ENCODE data around the gene HINFP. TPM values are rescaled to one million over a fixed set of nuclear protein-coding genes. Genes with fewer than 3 reads are reported as not detected.

The HINFP gene
- total and polyA plus RNA-seq, 2 experiments from 2014 or later = 12.6 to 29.2 TPM

DNA sequence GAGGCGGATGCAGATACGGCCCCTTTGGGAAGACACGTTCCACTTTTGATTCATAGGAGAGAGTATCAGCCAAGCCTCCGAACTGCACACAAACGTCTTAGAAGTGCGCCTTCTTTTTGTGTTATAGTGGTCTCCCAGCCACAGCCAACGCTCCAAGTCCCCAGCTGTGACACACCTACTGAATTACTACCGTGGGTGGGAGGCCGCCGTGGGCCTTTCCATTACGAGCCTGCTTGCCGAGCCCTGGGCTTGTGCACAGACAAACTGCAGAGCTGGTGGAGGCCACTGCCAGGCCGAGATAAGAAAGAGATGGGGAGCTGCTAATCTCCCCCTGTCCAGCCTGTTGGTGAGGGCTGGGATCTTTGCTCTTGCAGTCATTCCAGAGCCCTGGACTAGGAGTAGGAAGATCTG is 35.9 kb upstream of the HINFP start:
- DNase-seq (ENCODE audit: low spot score) = no peak
- no peaks in the 10 kb centered on the region; the same call in 2 of the 3 replicates for H3K9me3 Mint-ChIP-seq
- peaks cover 2% of the 10 kb centered on the region; the same call in 1 of the 3 replicates for H3K4me1 Mint-ChIP-seq
- peaks cover 3% of the 10 kb centered on the region; the same call in 1 of the 2 replicates for H3F3A ChIP-seq (replicated peaks; ENCODE audit: low read depth)
- no peak overlapping the region for H2AFZ ChIP-seq
- no peaks in the 10 kb centered on the region for H3K27me3 ChIP-seq (ENCODE audit: insufficient read depth)
- H3K79me2 ChIP-seq (replicated peaks; ENCODE audit: insufficient read depth) = peaks cover 15% of the 10 kb centered on the region
- H3K36me3 Mint-ChIP-seq (ENCODE audit: low read depth) = peaks cover 34% of the 10 kb centered on the region
- H3K4me2 ChIP-seq = peak overlapping the region; percentile 89
- peak overlapping the region; percentile 100 for H3K4me3 Mint-ChIP-seq
- H4K20me1 ChIP-seq (replicated peaks; ENCODE audit: insufficient read depth) = peaks cover 5% of the 10 kb centered on the region; the same call in 1 of the 2 replicates
- no peaks in the 10 kb centered on the region; the same call in 1 of the 2 replicates for H3K36me3 ChIP-seq (ENCODE audit: insufficient read depth)
- H3K27ac Mint-ChIP-seq = peak overlapping the region; percentile 98
- ATAC-seq = peak; percentile 5
- TF ChIP-seq EZH2phosphoT487 (IDR thresholded peaks at IDR 0.05; ENCODE audit: unreplicated experiment) (no peak), ZNF114 (CRISPR knock-in tag; IDR thresholded peaks at IDR 0.05) (no peak), EZH2 (IDR thresholded peaks at IDR 0.05; ENCODE audit: low read depth, unreplicated experiment) (no peak), NANOG (IDR thresholded peaks at IDR 0.05; ENCODE audit: borderline replicate concordance) (no peak), CREB1 (CRISPR knock-in tag; IDR thresholded peaks at IDR 0.05; ENCODE audit: low read depth) (no peak), ZNF331 (CRISPR knock-in tag; IDR thresholded peaks at IDR 0.05; ENCODE audit: low read depth) (no peak), STAT1 (IDR thresholded peaks at IDR 0.05; ENCODE audit: unreplicated experiment) (no peak), JUNB (IDR thresholded peaks at IDR 0.05; ENCODE audit: unreplicated experiment) (no peak), POLR2AphosphoS5 (IDR thresholded peaks at IDR 0.05; ENCODE audit: low read depth) (no peak)
- TF ChIP-seq, protein P1, sequence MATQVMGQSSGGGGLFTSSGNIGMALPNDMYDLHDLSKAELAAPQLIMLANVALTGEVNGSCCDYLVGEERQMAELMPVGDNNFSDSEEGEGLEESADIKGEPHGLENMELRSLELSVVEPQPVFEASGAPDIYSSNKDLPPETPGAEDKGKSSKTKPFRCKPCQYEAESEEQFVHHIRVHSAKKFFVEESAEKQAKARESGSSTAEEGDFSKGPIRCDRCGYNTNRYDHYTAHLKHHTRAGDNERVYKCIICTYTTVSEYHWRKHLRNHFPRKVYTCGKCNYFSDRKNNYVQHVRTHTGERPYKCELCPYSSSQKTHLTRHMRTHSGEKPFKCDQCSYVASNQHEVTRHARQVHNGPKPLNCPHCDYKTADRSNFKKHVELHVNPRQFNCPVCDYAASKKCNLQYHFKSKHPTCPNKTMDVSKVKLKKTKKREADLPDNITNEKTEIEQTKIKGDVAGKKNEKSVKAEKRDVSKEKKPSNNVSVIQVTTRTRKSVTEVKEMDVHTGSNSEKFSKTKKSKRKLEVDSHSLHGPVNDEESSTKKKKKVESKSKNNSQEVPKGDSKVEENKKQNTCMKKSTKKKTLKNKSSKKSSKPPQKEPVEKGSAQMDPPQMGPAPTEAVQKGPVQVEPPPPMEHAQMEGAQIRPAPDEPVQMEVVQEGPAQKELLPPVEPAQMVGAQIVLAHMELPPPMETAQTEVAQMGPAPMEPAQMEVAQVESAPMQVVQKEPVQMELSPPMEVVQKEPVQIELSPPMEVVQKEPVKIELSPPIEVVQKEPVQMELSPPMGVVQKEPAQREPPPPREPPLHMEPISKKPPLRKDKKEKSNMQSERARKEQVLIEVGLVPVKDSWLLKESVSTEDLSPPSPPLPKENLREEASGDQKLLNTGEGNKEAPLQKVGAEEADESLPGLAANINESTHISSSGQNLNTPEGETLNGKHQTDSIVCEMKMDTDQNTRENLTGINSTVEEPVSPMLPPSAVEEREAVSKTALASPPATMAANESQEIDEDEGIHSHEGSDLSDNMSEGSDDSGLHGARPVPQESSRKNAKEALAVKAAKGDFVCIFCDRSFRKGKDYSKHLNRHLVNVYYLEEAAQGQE (IDR thresholded peaks at IDR 0.05; ENCODE audit: unreplicated experiment) = no peak
- TF ChIP-seq, protein P2, sequence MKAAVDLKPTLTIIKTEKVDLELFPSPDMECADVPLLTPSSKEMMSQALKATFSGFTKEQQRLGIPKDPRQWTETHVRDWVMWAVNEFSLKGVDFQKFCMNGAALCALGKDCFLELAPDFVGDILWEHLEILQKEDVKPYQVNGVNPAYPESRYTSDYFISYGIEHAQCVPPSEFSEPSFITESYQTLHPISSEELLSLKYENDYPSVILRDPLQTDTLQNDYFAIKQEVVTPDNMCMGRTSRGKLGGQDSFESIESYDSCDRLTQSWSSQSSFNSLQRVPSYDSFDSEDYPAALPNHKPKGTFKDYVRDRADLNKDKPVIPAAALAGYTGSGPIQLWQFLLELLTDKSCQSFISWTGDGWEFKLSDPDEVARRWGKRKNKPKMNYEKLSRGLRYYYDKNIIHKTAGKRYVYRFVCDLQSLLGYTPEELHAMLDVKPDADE (IDR thresholded peaks at IDR 0.05) = no peak
- TF ChIP-seq, protein P3, sequence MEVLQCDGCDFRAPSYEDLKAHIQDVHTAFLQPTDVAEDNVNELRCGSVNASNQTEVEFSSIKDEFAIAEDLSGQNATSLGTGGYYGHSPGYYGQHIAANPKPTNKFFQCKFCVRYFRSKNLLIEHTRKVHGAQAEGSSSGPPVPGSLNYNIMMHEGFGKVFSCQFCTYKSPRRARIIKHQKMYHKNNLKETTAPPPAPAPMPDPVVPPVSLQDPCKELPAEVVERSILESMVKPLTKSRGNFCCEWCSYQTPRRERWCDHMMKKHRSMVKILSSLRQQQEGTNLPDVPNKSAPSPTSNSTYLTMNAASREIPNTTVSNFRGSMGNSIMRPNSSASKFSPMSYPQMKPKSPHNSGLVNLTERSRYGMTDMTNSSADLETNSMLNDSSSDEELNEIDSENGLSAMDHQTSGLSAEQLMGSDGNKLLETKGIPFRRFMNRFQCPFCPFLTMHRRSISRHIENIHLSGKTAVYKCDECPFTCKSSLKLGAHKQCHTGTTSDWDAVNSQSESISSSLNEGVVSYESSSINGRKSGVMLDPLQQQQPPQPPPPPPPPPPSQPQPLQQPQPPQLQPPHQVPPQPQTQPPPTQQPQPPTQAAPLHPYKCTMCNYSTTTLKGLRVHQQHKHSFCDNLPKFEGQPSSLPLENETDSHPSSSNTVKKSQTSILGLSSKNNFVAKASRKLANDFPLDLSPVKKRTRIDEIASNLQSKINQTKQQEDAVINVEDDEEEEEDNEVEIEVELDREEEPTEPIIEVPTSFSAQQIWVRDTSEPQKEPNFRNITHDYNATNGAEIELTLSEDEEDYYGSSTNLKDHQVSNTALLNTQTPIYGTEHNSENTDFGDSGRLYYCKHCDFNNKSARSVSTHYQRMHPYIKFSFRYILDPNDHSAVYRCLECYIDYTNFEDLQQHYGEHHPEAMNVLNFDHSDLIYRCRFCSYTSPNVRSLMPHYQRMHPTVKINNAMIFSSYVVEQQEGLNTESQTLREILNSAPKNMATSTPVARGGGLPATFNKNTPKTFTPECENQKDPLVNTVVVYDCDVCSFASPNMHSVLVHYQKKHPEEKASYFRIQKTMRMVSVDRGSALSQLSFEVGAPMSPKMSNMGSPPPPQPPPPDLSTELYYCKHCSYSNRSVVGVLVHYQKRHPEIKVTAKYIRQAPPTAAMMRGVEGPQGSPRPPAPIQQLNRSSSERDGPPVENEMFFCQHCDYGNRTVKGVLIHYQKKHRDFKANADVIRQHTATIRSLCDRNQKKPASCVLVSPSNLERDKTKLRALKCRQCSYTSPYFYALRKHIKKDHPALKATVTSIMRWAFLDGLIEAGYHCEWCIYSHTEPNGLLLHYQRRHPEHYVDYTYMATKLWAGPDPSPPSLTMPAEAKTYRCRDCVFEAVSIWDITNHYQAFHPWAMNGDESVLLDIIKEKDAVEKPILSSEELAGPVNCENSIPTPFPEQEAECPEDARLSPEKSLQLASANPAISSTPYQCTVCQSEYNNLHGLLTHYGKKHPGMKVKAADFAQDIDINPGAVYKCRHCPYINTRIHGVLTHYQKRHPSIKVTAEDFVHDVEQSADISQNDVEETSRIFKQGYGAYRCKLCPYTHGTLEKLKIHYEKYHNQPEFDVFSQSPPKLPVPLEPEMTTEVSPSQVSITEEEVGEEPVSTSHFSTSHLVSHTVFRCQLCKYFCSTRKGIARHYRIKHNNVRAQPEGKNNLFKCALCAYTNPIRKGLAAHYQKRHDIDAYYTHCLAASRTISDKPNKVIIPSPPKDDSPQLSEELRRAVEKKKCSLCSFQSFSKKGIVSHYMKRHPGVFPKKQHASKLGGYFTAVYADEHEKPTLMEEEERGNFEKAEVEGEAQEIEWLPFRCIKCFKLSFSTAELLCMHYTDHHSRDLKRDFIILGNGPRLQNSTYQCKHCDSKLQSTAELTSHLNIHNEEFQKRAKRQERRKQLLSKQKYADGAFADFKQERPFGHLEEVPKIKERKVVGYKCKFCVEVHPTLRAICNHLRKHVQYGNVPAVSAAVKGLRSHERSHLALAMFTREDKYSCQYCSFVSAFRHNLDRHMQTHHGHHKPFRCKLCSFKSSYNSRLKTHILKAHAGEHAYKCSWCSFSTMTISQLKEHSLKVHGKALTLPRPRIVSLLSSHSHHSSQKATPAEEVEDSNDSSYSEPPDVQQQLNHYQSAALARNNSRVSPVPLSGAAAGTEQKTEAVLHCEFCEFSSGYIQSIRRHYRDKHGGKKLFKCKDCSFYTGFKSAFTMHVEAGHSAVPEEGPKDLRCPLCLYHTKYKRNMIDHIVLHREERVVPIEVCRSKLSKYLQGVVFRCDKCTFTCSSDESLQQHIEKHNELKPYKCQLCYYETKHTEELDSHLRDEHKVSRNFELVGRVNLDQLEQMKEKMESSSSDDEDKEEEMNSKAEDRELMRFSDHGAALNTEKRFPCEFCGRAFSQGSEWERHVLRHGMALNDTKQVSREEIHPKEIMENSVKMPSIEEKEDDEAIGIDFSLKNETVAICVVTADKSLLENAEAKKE (CRISPR knock-in tag; IDR thresholded peaks at IDR 0.05) = no peak
- TF ChIP-seq, protein P4, sequence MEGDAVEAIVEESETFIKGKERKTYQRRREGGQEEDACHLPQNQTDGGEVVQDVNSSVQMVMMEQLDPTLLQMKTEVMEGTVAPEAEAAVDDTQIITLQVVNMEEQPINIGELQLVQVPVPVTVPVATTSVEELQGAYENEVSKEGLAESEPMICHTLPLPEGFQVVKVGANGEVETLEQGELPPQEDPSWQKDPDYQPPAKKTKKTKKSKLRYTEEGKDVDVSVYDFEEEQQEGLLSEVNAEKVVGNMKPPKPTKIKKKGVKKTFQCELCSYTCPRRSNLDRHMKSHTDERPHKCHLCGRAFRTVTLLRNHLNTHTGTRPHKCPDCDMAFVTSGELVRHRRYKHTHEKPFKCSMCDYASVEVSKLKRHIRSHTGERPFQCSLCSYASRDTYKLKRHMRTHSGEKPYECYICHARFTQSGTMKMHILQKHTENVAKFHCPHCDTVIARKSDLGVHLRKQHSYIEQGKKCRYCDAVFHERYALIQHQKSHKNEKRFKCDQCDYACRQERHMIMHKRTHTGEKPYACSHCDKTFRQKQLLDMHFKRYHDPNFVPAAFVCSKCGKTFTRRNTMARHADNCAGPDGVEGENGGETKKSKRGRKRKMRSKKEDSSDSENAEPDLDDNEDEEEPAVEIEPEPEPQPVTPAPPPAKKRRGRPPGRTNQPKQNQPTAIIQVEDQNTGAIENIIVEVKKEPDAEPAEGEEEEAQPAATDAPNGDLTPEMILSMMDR (conservative IDR thresholded peaks at IDR 0.05; ENCODE audit: low read depth in 2 of 2) = no peak
- H3K27ac ChIP-seq (ENCODE audit: low read depth) = peak overlapping the region; percentile 40; the same call in 1 of the 2 replicates
- no peaks in the 10 kb centered on the region for H3K9me2 ChIP-seq (ENCODE audit: insufficient read depth)
- H3K4me1 ChIP-seq (ENCODE audit: insufficient read depth) = peaks cover 4% of the 10 kb centered on the region; the same call in 1 of the 2 replicates
- peak overlapping the region; percentile 55 for H3K4me3 ChIP-seq
- H3K27me3 Mint-ChIP-seq (ENCODE audit: insufficient read depth, low read depth, poor library complexity) = peaks cover 5% of the 10 kb centered on the region
